Measurements from ENCODE around the gene EXOC6B. TPM values are rescaled to one million over a fixed set of nuclear protein-coding genes. Genes with fewer than 3 reads are reported as not detected.

EXOC6B gene
- total and polyA plus RNA-seq, 9 of the 15 experiments (the other 6 are each of a cell fraction or from before 2014, with no cell fraction given): 0.28 to 4.2 (median 2.0) TPM

- TF ChIP-seq MGA (IDR thresholded peaks at IDR 0.05) (no peak), HMGN3 (IDR thresholded peaks at IDR 0.05; ENCODE audit: borderline replicate concordance, extremely low read depth, insufficient read length, low read depth, low read length) (peak; percentile 42), ARID3B (CRISPR knock-in tag; IDR thresholded peaks at IDR 0.05; ENCODE audit: borderline replicate concordance) (no peak), NR2F6 (CRISPR knock-in tag; IDR thresholded peaks at IDR 0.05) (no peak), RUNX1 (IDR thresholded peaks at IDR 0.05; ENCODE audit: low read depth) (no peak), GATAD2B (IDR thresholded peaks at IDR 0.05; ENCODE audit: borderline replicate concordance) (peak; percentile 84), ZNF764 (CRISPR knock-in tag; IDR thresholded peaks at IDR 0.05; ENCODE audit: low read depth) (no peak), ZNF512 (tag; IDR thresholded peaks at IDR 0.05) (no peak), HES1 (IDR thresholded peaks at IDR 0.05; ENCODE audit: low read depth) (no peak), RBM34 (IDR thresholded peaks at IDR 0.05; ENCODE audit: borderline replicate concordance, insufficient read depth, low read length) (no peak), RBM39 (optimal IDR thresholded peaks at IDR 0.05; ENCODE audit: low read depth, low read length) (no peak), SMARCC2 (IDR thresholded peaks at IDR 0.05; ENCODE audit: low read depth) (peak; percentile 84), NR4A1 (CRISPR knock-in tag; IDR thresholded peaks at IDR 0.05) (no peak), NR4A1 (tag; IDR thresholded peaks at IDR 0.05) (no peak)
These were observed 292.1 kb downstream of the EXOC6B start (continued) for GRCh38 chr2:72533765-72534164.

All from K562 (cell line).